Neutrophil (primary cell): Measurements from ENCODE around the gene DENND6B.

Experiments used
- H3K27ac ChIP-seq: fragments of 200-600 bp; sonication (generic); 2 replicates; pipeline ENCODE4 v1.5.1; 2016; ENCODE audit warnings: mild to moderate bottlenecking, moderate library complexity
- H3K27me3 ChIP-seq: fragments of 200-600 bp; sonication (generic); 2 replicates; pipeline ENCODE4 v1.6.0; 2016; ENCODE audit warnings: mild to moderate bottlenecking
- H3K36me3 ChIP-seq: fragments of 200-600 bp; sonication (generic); 2 replicates; pipeline ENCODE4 v1.5.1; 2017
- H3K4me1 ChIP-seq, 2 experiments: fragments of 200-600 bp in 1 of 2; sonication (generic) in 1 of 2; 1 replicate in 1 of 2; 2 replicates in 1 of 2; pipeline versions ENCODE4 v1.5.1 to v1.6.1; 2013 to 2016; ENCODE audit warnings: low read depth in 1 of 2, low read length in 1 of 2, mild to moderate bottlenecking in 1 of 2, moderate library complexity in 1 of 2; ENCODE audit not compliant: control insufficient read depth in 1 of 2, insufficient read depth in 1 of 2
- H3K4me3 ChIP-seq, 2 experiments: fragments of 200-600 bp in 1 of 2; sonication (generic) in 1 of 2; 1 replicate in 1 of 2; 2 replicates in 1 of 2; pipeline ENCODE4 v1.5.1; 2013 to 2016; ENCODE audit warnings: low read depth in 1 of 2, low read length in 1 of 2, mild to moderate bottlenecking in 1 of 2, moderate library complexity in 1 of 2
- H3K9me3 ChIP-seq: fragments of 200-600 bp; sonication (generic); 2 replicates; pipeline ENCODE4 v1.5.1; 2016
- CTCF ChIP-seq: fragments of 200-600 bp; sonication (generic); IDR thresholded peaks from 2 replicates; pipeline ENCODE4 v1.5.1; 2016; ENCODE audit warnings: antibody characterized with exemption

The DENND6B gene

GRCh38 chr22:50286701-50287318, 40.0 kb downstream of the DENND6B start:
- no peak for TF ChIP-seq CTCF
- no peak overlapping the region for H3K27ac ChIP-seq
- peaks cover 14% of the 10 kb centered on the region for H3K27me3 ChIP-seq
- H3K9me3 ChIP-seq: no peaks in the 10 kb centered on the region
- H3K4me1 ChIP-seq: no peaks in the 10 kb centered on the region
- H3K36me3 ChIP-seq: no peaks in the 10 kb centered on the region
- H3K4me3 ChIP-seq: no peak overlapping the region

- no peaks in the 10 kb centered on the region for H3K9me3 ChIP-seq
- H3K27ac ChIP-seq: no peak overlapping the region
- peaks cover 9% of the 10 kb centered on the region for H3K27me3 ChIP-seq
- no peak overlapping the region for H3K4me3 ChIP-seq
- TF ChIP-seq CTCF: no peak
- H3K36me3 ChIP-seq: no peaks in the 10 kb centered on the region
- no peaks in the 10 kb centered on the region for H3K4me1 ChIP-seq
Observed at GRCh38 chr22:50286275-50286674, 40.5 kb downstream of the DENND6B start.

GRCh38 chr22:50285568-50286229, 41.1 kb downstream of the DENND6B start:
- TF ChIP-seq CTCF: no peak
- no peaks in the 10 kb centered on the region for H3K36me3 ChIP-seq
- no peak overlapping the region for H3K27ac ChIP-seq
- no peaks in the 10 kb centered on the region for H3K9me3 ChIP-seq
- H3K4me1 ChIP-seq: no peaks in the 10 kb centered on the region
- H3K4me3 ChIP-seq: no peak overlapping the region
- H3K27me3 ChIP-seq: peaks cover 3% of the 10 kb centered on the region

GRCh38 chr22:50284479-50284878, 42.3 kb downstream of the DENND6B start:
- no peaks in the 10 kb centered on the region for H3K27me3 ChIP-seq
- H3K36me3 ChIP-seq: no peaks in the 10 kb centered on the region
- no peaks in the 10 kb centered on the region for H3K4me1 ChIP-seq
- no peak overlapping the region for H3K4me3 ChIP-seq
- no peaks in the 10 kb centered on the region for H3K9me3 ChIP-seq
- TF ChIP-seq CTCF: no peak
- H3K27ac ChIP-seq: no peak overlapping the region

- no peaks in the 10 kb centered on the region for H3K27me3 ChIP-seq
- no peak overlapping the region for H3K4me3 ChIP-seq
- no peak for TF ChIP-seq CTCF
- H3K27ac ChIP-seq: no peak overlapping the region
- H3K9me3 ChIP-seq: no peaks in the 10 kb centered on the region
- H3K36me3 ChIP-seq: no peaks in the 10 kb centered on the region
- no peaks in the 10 kb centered on the region for H3K4me1 ChIP-seq
Observed at GRCh38 chr22:50283821-50284220, 43.0 kb downstream of the DENND6B start.
